GM21447 (cell line): ENCODE results near the gene OCSTAMP.

Source experiments
- ATAC-seq: cut with Tn5 transposase; IDR thresholded peaks from one replicate; pipeline ENCODE4 v1.9.1; 2021; ENCODE audit not compliant: unreplicated experiment

OCSTAMP gene, protein sequence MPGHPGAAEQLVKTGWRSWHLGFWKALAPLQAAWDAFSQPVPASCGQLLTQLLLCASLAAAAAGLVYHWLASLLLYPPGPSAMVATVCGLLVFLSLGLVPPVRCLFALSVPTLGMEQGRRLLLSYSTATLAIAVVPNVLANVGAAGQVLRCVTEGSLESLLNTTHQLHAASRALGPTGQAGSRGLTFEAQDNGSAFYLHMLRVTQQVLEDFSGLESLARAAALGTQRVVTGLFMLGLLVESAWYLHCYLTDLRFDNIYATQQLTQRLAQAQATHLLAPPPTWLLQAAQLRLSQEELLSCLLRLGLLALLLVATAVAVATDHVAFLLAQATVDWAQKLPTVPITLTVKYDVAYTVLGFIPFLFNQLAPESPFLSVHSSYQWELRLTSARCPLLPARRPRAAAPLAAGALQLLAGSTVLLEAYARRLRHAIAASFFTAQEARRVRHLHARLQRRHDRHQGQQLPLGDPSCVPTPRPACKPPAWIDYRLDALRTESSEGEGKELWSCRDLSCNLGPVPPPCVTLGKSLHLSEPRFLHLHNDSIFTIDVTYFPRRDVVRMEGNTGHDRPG

DNA sequence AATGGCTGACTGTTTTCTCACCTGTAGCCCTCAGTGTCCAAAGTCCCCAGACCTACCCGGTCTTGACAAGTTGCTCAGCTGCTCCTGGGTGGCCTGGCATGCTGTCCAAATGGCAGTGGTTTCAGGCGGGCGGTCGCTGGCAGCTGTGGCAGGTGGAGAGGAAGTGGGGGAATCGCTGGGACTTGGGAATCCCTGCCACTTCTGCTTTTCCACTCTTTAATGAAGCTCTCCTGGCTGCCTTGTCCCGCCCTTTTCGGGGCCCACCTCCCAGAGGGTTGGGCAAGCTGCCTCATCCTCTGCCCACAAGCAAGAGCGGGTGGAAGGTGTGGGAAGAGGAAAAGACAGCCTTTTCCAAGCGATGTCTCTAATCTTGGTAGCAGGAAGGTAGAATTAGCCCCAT is at the start of gene OCSTAMP:
OCSTAMP (minus strand) TSS at position 194 of the 400 bp plus-strand sequence; CDS start at position 100, 94 bp downstream.
- no peak for ATAC-seq

DNA sequence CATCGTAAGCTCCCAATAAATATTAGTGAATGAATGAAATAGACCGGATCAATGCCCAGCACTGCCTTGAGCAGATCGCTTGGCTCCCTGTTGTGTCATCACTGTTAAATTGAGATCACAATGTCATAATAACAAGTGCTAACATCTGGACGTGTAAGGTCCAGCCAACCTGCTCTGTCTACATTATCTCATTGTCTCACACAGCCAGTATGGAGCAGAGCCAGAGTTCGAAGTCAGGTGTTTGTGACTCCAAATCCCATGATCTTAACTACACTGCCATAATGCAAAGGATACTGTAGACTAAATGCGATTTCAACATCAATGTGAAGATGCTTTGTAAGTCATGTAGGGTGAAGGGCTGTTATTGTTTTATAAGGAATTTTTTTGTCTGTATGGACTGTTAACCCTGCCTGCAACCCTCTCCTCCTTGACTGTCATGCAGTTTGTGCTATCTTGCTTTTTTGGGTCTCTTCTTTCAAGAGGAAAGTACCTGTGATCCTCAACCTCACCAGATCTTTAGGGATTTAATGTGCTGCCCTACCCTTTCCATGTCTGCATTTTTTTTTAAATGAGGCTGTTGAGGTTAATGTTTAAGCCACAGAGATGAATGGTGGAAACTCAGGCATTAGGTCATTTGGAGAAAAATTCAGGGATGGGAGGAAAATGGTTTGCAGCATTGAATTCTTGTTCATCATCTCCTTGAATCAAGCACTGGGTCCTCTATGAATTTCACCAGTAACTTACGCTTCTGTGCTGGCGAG is 49.0 kb upstream of the OCSTAMP start:
- no peak for ATAC-seq

DNA sequence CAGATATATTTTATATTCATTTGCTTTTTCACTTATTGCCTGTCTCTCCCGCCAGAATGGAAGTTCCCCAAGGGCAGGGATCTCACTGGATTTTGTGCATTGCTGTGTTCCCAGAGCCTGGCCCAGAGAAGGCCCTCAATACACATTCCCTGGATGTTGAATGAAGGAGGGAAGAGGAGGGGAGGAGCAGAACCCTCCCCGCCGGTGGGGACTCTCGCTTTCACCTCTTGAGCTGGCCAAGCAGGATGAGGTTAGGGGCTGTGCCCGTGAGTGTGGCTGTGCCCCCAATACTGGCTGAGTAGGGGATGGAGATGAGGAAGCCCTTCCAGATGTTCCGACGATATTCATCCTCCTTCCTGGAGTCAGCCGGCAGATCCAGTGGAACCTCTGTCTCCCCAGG is 45.5 kb upstream of the OCSTAMP start:
- ATAC-seq, result no peak

DNA sequence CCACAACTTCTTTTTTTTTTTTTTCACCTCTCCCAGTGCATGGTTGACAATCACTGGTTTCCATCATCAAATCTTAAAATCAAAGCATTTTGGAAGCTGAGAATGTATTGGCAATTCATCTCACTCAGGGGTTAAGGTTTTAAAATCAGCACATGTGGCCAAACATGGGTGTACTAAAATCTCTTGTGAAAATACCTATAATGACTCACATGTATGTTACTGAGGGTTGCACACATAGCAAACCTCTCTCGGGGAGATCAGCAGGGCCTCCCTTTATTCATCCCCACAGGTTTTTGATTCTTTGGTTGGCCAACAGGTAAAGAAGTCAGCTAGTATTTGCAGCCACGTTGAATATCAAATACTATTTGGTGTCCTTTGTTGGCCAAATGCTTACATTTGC is 44.3 kb upstream of the OCSTAMP start:
- no peak for ATAC-seq

DNA sequence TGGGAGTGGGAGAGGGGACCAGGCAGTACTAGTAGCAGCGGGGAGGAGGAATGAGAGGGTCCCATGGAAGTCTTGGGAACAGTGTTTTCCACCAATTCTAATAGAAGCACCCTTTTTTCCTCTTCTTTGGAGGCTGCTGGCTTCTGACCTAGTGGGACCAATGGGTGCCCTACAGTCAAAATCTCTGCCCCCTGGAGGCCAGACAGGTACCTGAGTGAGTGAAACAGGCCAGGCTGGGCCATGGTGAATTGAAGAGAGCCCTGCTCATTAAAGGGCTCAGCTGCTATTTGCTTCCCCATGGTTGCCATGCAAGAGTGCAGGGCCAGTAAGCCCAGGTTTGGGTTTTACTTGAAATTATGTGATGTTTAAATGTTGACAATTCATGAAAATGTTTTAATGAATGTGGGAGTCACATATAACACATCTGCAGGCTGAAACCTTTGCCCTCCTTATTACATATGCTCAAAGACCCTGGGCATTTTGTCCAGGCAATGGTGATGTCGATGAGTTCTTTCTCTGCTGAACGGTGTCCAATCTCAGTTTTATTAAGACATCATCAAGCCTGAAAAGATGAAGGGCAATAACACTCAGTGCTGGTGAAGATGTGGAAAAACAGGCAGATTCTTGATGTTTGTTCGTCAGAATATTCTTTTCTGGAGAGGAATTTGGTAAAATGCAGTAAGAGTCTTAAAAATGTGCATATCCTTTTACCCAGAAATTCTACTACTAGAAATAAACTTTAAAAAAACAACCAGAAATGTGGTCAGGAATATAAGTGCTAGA is 42.3 kb upstream of the OCSTAMP start:
- ATAC-seq, result no peak

DNA sequence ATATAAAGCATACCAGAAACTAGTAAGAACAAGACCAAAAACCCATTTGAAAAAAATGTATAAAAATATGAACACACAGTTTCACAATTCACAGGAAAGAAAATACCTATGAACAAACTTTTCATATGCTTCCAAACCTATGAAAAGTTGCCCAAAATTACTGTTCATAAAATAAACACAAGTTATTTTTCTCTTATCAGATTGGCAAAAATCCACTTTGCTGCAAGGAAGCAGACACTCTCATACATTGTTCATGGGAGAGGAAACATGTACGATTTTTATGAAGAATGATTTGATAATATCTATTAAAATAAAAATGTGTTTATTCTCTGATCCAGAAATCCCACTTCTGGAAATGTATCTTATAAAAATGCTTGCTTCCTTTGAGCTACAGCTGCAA is 40.0 kb upstream of the OCSTAMP start:
- ATAC-seq, result no peak

DNA sequence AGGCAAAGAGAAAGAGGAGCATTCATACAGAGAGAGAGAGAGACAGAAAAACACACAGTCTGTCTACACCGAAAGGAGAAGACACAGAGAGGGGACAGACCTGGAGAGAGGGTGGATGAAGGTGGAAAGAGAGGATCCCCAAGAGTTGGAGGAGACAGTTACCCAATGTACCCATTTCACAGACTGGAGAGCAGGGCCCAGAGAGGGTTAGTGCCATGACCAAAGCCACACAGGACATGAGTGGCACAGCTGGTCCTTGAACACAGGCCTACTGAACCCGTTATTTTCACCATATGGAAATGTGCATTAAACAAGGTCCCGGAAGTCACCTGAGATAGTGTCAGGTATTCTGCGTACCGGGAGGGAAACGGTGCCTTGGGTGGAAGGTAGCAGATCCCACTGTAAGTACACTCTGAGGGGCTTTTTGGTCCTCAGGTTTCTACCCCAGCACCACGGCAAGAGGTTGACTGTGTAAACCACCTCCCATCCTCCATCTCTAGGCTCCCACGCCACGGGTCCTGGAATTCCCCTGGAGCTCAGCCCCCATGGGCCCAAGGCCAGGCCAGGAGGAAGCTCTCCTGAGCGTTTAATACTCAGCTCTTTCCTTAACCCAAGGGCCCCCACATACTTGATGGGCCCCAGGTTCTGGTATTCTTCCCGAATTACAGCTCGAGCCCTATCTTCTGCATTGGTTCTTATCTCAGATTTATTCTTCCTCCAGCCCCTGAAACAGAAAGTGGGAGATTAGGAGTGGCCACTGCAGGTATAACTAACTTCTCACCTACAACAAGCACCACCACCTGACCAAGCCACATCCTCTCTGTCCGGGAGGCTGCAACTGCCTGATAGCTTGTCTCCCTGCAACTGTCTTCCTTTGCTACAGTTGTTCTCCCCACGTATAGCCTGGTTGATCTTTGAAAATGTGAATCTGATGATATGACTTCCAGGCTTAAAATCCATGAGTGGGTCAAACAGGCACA is 38.4 kb upstream of the OCSTAMP start:
- ATAC-seq, result no peak

DNA sequence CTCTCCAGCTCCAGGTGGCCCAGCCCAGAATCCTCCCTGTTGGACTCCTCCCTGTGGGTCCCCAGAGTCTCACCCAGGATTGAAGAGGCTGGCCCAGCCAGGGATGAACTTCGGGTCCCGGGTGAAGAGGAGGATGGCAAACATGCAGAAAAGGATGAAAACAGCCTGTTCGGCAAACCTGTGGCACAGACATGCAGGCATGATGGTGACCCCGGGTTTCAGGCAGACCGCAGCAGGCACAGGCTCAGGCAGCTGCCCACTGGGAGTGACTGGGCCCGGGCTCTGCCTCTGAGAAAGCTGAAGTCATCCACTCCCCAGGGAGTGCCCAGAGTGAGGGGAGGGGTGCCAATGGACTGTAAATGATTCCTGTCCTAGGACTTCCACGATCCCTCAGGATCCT is 37.5 kb upstream of the OCSTAMP start:
- ATAC-seq, result no peak

DNA sequence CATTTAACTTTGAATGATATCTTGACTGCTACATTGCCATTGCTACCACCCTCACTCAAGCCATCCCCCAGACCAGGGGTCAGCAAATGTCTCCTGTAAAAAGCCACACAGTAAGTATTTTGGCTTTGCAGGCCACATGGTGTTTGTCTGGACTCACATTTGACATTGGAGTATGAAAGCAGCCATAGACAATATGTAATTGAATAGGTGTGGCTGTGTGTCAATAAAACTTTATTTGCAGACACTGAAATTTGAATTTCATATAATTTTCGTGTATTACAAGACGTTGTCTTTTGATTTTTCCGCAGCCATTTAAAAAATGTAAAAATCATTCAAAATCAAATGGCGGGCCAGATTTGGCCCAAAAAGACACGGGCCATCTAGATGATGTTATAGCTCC is 36.3 kb upstream of the OCSTAMP start:
- no peak for ATAC-seq

DNA sequence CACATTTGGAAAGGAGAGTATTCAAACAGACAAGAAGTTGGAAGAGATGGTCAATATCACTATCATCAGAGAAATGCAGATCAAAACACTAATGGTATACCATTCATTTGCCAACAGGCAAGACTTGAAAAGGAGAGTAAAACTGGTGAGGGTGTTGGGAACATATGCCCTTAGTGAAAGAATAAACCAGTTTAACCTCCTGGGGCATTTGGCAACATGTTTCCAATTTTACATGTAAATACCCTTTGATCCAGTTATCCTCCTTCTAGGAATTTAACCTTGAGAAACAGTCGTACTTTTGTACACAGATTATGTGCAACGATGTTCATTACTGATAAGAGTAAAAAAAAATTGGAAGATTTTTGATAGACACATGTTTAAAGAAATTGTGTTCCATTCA is 34.1 kb upstream of the OCSTAMP start:
- no peak for ATAC-seq

DNA sequence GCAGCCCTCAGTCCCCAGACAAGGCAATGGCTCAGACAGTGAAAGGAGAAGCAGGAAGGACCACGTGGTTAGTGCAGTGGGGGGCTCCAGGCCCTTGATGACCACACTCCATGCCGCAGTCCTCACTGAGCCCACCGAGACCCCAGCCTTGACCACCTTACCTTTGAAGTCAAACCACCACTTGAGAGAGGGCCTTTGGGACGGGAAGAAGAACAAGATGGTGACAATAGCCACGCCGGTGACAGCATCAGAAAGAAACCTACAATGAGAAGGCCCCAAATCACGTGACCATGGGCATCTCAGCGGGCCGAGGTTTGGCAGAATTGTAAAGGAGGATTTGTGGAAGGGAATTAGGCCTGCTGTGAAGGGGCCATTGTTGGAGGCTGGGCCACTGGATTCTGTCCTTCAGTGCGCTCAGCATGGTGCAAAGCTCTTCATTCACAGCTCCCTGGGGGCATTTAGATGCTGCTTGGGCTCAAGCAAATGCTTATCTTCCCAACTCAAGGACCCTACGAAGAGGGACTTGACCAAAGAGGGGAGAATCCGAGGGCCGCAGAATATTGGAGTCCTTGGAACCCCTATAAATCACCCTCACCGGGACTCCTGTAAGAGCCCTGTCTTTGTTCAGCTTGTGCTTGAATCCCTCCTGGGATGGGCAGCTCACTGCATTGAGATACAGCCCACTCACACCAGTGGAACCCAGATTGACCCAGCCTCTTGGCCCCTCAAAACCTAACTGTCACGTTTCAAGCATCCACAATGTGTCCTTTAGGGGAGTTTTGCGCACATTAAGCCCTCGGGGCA is 33.2 kb upstream of the OCSTAMP start:
- ATAC-seq, result no peak

DNA sequence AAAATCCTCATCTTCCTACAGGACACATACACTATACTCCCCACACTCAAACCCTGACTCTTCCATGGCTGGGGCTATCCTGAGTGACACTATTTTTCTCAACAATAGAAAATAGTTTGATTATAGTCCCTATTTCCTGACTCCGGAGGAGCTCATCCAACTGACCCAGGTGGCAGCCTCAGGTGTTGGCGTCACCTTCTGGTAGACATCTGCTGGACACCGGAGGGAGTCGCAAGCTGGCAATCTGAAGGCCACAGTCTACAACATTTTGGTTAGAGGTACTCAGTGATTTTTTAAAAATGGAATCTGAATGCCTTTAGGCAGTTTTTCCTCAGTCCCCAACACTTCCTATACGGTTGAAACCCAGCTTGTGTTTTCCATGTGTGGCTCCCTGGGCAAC is 32.2 kb upstream of the OCSTAMP start:
- no peak for ATAC-seq

DNA sequence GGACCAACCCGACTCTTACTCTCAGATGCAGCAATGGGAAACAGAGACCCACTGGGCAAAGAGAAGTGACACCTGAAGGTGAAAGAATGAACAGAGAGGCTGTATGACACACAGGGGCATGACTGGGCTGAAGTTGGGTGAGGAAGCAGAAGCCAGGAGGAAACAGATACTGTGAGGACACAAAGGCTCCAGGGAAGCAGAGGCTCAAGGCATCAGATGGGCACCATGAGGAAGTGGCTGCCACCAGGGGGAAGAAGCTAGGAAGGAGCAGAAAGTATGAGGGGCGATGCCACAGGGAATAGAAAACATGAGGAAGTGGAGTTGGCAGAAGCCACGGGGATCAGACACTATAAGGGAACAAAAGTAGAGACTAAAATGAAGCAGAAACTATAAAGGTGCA is 30.9 kb upstream of the OCSTAMP start:
- no peak for ATAC-seq

DNA sequence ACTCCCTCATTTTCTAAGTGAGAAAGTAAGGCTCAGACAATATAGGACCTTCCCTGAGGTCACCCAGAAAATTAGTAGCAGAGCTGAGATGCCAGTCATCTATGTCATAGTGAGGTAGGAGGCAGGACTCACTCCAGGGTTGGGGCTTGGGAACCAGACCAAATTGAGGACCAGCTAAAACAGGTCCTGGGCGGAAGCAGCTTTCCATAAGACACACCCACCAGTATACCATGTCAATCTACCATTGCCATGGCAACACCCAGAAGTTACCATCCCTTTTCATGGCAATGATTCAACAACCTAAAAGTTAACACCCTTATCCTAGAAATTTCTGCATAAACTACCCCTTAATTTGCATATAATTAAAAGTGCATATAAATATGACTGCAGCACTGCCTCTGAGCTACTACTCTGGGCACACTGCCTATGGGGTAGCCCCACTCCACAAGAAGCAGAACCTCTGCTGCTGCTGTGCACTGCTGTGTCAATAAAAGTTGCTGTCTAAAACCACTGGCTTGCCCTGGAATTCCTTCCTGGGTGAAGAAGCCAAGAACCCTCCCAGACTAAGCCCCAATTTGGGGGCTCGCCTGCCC is 30.3 kb upstream of the OCSTAMP start:
- ATAC-seq, result no peak

DNA sequence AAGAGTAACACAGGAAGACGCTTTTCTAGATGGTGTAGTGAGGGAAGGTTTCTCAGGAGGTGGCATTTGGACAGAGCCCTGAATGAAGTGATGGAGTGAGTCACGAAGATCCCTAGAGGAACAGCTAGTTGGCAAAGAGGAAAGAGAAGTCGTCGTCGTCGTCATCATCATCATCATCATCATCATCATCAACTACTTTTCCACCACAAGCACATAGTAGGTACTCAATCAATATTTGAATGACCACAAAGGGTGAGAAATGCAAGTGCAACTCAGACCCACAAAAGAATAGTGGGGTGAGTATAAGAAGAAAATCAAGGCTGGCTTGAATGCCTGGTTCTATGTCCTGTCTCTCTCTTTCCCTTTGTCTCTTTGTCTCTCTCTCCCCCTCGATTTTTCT is 28.3 kb upstream of the OCSTAMP start:
- ATAC-seq, result no peak

DNA sequence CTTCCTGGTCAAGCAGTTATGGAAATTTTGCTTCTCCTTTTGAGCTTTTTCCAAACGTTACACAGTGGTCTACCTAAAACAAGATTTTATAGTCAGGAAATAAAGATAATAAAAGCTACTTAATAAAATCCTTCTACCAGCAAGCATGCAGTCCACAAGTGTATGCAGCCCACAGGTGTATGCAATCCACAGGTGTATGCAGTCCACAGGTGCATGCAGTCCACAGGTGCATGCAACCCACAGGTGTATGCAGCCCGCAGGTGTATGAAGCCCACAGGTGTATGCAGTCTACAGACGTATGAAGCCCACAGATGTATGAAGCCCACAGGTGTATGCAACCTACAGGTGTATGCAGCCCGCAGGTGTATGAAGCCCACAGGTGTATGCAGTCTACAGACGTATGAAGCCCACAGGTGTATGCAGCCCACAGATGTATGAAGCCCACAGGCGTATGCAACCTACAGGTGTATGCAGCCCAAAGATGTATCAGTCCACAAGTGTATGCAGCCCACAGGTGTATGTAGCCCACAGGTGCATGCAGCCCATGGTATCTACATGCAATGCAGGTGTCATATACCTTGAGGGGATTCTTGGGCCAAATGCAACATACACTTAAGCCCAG is 26.4 kb upstream of the OCSTAMP start:
- no peak for ATAC-seq

DNA sequence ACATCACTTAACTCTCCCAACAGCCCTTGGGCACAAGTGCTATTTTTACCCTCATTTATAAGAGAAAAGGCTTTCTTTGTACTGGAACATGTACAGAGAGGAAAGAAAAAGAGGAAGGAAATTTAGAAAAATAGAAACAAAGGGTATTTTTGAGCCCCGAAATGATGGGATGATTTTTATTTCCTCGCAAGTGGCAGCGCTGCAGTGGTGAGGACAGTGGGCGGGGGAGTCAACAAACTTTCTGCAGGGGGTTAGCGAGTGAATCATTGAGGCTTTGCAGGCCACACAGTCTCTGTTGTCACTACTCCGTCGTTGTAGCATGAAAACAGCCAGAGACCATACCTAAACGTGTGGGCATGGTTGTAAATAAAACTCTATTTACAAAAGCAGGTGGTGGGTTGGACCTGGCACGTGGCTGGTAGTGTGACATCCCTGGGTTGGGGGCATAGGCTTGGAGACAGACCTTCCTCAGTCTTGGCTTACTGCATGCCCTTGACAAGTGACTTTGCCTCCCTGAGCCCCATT is 25.5 kb upstream of the OCSTAMP start:
- no peak for ATAC-seq

DNA sequence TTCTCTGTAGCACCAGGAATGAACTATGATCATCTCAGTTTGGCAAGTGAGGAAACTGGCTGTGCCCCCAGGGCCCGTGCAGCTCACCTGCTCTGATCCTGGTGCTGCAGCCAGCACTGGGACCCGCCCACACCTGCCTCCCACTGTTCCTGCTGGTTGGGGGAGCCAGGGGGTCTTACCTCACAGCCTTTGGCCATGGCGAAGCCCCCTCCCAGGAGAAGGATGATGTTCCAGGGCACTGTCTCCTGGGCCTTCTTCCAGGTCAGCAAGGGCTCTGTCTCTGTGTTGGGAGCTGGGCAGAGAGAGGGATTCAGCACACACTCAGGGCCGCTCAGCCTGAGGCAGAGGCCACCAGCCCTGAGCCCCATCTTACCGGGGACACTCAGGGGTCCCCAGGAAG is 24.9 kb upstream of the OCSTAMP start:
- ATAC-seq, result no peak
